PC-3 (cell line): Measurements from ENCODE around the gene NFATC1. TPM values are rescaled to one million over a fixed set of nuclear protein-coding genes. Genes with fewer than 3 reads are reported as not detected.
A peak's percentile ranks its signal among the peaks of the same experiment; 100 is the strongest.

ENCODE experiments used
- ATAC-seq: fragments of 200-7000 bp; cut with Tn5 transposase; 2 replicates; pipeline ENCODE4 v1.9.1; 2020; ENCODE audit warnings: mild to moderate bottlenecking, moderate library complexity
- BruUV-seq: library from RNA; stranded (reverse); fragments of 400-500 nt; replicated peaks from 2 replicates; lab custom pipeline; 2021; lab: Mats Ljungman, UMichigan
- CTCF ChIA-PET: fragments of 300-600 bp; sonication (Branson Sonifier 250); formaldehyde crosslinking; loops from one replicate; lab custom pipeline; 2022; ENCODE audit warnings: antibody characterized with exemption; lab: Charles Lee
- POLR2A ChIA-PET: fragments of 300-600 bp; sonication (Branson Sonifier 250); formaldehyde crosslinking; loops from one replicate; lab custom pipeline; 2022; ENCODE audit warnings: antibody characterized with exemption; ENCODE audit not compliant: unreplicated experiment; lab: Charles Lee
- DNase-seq: peaks from one replicate; pipeline ENCODE4 v3.0.0-alpha.2; 2015
- H2AFZ ChIP-seq: fragments of 300-600 bp; sonication (generic); 2 replicates; pipeline ENCODE4 v1.6.0; 2016; ENCODE audit warnings: antibody characterized with exemption, low read length
- H3F3A ChIP-seq: fragments of 300-600 bp; sonication (generic); one replicate; pipeline ENCODE4 v1.6.0; 2017; ENCODE audit warnings: antibody characterized with exemption, low read length, control low read depth, mild to moderate bottlenecking; ENCODE audit not compliant: unreplicated experiment
- H3K27ac ChIP-seq: fragments of 300-600 bp; sonication (generic); 2 replicates; pipeline ENCODE4 v1.5.1; 2016; ENCODE audit warnings: mild to moderate bottlenecking, low read length
- H3K27me3 ChIP-seq: fragments of 300-600 bp; sonication (generic); 2 replicates; pipeline ENCODE4 v1.6.1; 2016; ENCODE audit warnings: low read length, mixed read lengths
- H3K36me3 ChIP-seq: fragments of 300-600 bp; sonication (generic); 2 replicates; pipeline ENCODE4 v1.6.1; 2016; ENCODE audit warnings: low read depth, mixed run types, low read length, mixed read lengths
- H3K4me1 ChIP-seq: fragments of 300-600 bp; sonication (generic); 2 replicates; pipeline ENCODE4 v1.5.1; 2016; ENCODE audit warnings: low read length; ENCODE audit not compliant: insufficient read depth
- H3K4me2 ChIP-seq: fragments of 300-600 bp; sonication (generic); 2 replicates; pipeline ENCODE4 v1.6.0; 2016; ENCODE audit warnings: low read length
- H3K4me3 ChIP-seq: fragments of 300-600 bp; sonication (generic); 2 replicates; pipeline ENCODE4 v1.5.1; 2016; ENCODE audit warnings: mild to moderate bottlenecking, low read length, mixed read lengths
- H3K79me2 ChIP-seq: fragments of 300-600 bp; sonication (generic); 2 replicates; pipeline ENCODE4 v1.6.1; 2017; ENCODE audit warnings: low read length, mixed read lengths
- H3K9ac ChIP-seq: fragments of 300-600 bp; sonication (generic); 2 replicates; pipeline ENCODE4 v1.6.0; 2016; ENCODE audit warnings: mild to moderate bottlenecking, low read length
- H3K9me2 ChIP-seq: fragments of 300-600 bp; sonication (generic); replicated peaks from 2 replicates; pipeline ENCODE4 v1.6.1; 2016; ENCODE audit warnings: mixed run types, low read length, mixed read lengths
- H3K9me3 ChIP-seq: fragments of 300-600 bp; sonication (generic); 2 replicates; pipeline ENCODE4 v1.6.1; 2016; ENCODE audit warnings: low read length, mixed read lengths
- H4K20me1 ChIP-seq: fragments of 300-600 bp; sonication (generic); 2 replicates; pipeline ENCODE4 v1.6.1; 2016; ENCODE audit warnings: low read length, mixed read lengths
- CTCF ChIP-seq: fragments of 300-600 bp; sonication (generic); conservative IDR thresholded peaks from 2 replicates; pipeline ENCODE4 v1.5.1; 2017; ENCODE audit warnings: antibody characterized with exemption, low read depth, mild to moderate bottlenecking, low read length
- EZH2 ChIP-seq: fragments of 300-600 bp; sonication (generic); IDR thresholded peaks from one replicate; pipeline ENCODE4 v1.6.1; 2017; ENCODE audit warnings: antibody characterized with exemption, mild to moderate bottlenecking, low read length; ENCODE audit not compliant: unreplicated experiment
- EZH2phosphoT487 ChIP-seq: fragments of 300-600 bp; sonication (generic); IDR thresholded peaks from 2 replicates; pipeline ENCODE4 v1.6.1; 2018; ENCODE audit warnings: mild to moderate bottlenecking, antibody characterized with exemption, low read length, borderline replicate concordance
- intact Hi-C: fragments of 100-400 bp; cut with micrococcal nuclease; formaldehyde crosslinking; loops from 2 replicates; pipeline ENCODE4 v1.9.0; 2023
- total RNA-seq: library from RNA; depleted of rRNA; stranded (reverse); fragments of >200 nt; gene quantifications from 2 replicates; pipeline ENCODE4 v1.2.3, GENCODE V29; 2014

NFATC1 gene
- total RNA-seq, 1 experiment from 2014 or later: 5.9 TPM

GRCh38 chr18:79506191-79507075 lies 110.7 kb downstream of the NFATC1 start:
- no peak overlapping the region for H2AFZ ChIP-seq
- H3K4me2 ChIP-seq: no peak overlapping the region
- POLR2A ChIA-PET: no interaction called here
- no peak overlapping the region for H3K27ac ChIP-seq
- no peaks in the 10 kb centered on the region for H4K20me1 ChIP-seq
- peaks cover 4% of the 10 kb centered on the region; the same call in 1 of the 2 replicates for H3K4me1 ChIP-seq
- DNase-seq (no peak), ATAC-seq (no peak)
- BruUV-seq: no TSS peak
- H3K9me3 ChIP-seq: no peaks in the 10 kb centered on the region
- no peaks in the 10 kb centered on the region for H3K79me2 ChIP-seq
- no peaks in the 10 kb centered on the region for H3F3A ChIP-seq
- no peak overlapping the region for H3K4me3 ChIP-seq
- no peaks in the 10 kb centered on the region for H3K27me3 ChIP-seq
- intact Hi-C loops: loop anchor here (5.0 kb wide), 1 partner anchor 104 kb away; no protein-coding TSS in a partner anchor
- H3K9me2 ChIP-seq: no peaks in the 10 kb centered on the region
- no peaks in the 10 kb centered on the region for H3K36me3 ChIP-seq
- TF ChIP-seq CTCF (no peak), EZH2phosphoT487 (no peak), EZH2 (no peak)
- H3K9ac ChIP-seq: no peak overlapping the region
- CTCF ChIA-PET: no interaction called here

DNA sequence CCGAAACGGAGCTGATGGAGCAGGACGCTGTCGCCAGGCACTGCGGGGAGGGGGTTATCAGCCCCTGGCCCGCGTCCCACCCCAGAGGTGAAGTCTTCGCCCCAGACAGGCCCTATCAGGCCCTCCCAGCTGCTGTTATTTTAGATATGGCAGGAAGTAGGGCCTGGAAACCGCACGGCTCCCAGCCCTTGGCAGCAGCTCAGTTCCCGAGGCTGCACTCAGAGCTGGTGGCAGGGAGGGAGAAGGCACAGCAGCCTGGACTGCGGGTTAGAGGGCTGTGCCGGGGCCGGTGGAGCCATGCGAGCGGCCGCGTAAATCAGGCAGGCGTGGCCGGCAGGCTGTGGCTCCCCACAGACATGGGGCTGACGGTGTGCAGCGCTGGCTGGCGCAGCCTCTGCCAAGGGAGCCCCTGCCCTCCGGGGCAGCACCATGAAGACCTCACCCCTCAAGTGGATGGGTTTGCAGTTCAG lies 111.4 kb downstream of the NFATC1 start:
- DNase-seq: no peak
- TF ChIP-seq EZH2phosphoT487 (no peak), CTCF (no peak), EZH2 (no peak)
- BruUV-seq: no TSS peak
- Histone ChIP-seq H3K27ac (no peak overlapping the region), H3K9me3 (no peaks in the 10 kb centered on the region), H3K4me3 (peak overlapping the region; percentile 59), H3K79me2 (no peaks in the 10 kb centered on the region), H3K9me2 (no peaks in the 10 kb centered on the region), H3K4me1 (peaks cover 4% of the 10 kb centered on the region; the same call in 1 of the 2 replicates), H3K9ac (no peak overlapping the region), H3K27me3 (no peaks in the 10 kb centered on the region), H3K36me3 (no peaks in the 10 kb centered on the region), H2AFZ (peak overlapping the region; percentile 82; the same call in 1 of the 2 replicates), H3K4me2 (peak overlapping the region; percentile 83), H4K20me1 (no peaks in the 10 kb centered on the region), H3F3A (no peaks in the 10 kb centered on the region)
- ATAC-seq: peak; percentile 21
- CTCF ChIA-PET: no interaction called here
- POLR2A ChIA-PET: no interaction called here
- intact Hi-C loops: loop anchor here (5.0 kb wide), 1 partner anchor 105 kb away; no protein-coding TSS in a partner anchor
